Stimulated activated CD8-positive, alpha-beta memory T cell treated with anti-CD3 and anti-CD28 coated beads, Interleukin-4, amount 100 ng/mL, for 1 hour (primary cell): ENCODE results near the gene TRAPPC6A.

Experiments used
- DNase-seq, 2 donors: peaks; one replicate each; pipeline ENCODE4 v3.0.0-alpha.2; 2020; ENCODE audit warnings: low read depth in 2 of 2, low spot score in 1 of 2

TRAPPC6A gene

DNA sequence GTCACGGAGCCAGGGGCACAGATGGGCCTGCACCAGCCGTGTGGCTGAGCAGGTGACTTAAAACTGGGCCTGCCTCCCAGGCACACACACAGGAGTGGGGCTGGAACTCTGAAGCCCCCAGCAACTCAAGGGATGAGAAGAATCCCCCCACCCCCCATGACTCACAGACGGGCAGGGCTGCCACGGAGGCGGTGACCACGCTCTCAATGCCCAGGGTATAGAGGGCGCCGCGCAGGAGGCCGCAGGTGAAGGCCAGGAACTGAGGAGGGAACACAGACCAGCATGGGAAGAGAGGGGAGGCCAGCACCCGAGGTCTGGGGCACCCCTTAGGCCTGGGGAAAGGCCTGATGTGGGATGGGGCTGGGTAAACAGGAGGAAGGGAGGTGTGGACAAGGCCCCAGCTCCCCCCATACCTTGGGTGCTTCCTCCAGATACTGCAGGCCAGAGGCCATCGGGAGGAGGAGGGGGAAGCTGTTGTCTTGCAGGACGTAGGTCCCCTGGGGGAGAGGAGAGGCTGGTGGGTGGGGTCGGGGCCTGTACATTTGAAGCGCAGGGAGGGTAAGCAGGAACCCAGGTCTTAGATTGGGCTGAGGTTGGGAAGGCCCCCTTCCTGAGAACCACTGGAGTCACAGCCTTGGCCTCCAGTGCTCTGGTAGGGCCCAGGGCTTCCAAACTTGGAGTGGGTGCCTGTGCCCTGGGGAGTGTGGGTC is 14.1 kb downstream of the TRAPPC6A start:
- no peak for DNase-seq

DNA sequence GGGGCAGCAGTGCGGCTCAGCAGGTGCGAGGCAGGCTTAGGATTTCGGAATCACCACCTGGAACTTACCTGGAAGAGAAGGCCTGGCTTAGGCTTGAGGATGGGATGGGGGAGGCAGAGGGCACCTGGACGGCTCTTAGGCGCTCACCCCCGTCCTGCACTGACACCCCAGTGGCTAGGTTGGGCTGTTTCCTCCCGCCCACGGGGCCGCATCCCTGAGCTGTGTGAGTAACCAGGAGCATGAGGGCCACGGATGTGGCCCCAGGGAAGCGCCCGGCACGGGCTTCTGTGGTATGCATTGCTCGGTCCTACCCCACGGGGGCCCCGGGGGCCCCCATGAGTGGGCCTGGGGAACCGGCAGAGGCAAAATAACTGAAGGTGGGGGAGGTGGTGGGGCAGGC is 14.9 kb downstream of the TRAPPC6A start:
- no peak for DNase-seq

DNA sequence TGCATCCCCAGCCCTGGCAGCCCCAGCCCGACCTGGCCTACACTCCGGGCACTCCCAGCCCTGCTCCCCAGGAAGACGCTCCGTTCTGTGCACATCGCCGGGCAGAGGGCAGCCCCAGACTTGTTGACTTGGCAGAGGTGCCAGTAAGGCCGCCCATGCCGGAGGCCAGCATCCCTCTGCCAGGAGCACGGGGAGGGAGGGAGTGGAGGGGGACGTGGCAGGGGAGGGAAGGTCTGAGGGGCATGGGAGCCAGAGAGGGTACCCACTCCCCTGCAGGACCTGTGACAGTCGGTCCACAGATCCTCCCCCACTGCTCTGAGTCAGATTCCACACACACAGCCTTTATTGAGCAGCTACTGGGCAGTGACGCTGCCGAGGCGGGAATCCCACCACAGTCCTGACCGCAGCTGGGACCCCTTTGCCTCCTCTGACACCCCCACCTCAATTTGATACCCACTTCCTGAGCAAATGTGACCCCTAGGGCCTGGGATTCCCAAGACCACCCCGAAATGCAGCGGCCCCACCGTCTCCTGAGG is 15.4 kb downstream of the TRAPPC6A start:
- no peak for DNase-seq

DNA sequence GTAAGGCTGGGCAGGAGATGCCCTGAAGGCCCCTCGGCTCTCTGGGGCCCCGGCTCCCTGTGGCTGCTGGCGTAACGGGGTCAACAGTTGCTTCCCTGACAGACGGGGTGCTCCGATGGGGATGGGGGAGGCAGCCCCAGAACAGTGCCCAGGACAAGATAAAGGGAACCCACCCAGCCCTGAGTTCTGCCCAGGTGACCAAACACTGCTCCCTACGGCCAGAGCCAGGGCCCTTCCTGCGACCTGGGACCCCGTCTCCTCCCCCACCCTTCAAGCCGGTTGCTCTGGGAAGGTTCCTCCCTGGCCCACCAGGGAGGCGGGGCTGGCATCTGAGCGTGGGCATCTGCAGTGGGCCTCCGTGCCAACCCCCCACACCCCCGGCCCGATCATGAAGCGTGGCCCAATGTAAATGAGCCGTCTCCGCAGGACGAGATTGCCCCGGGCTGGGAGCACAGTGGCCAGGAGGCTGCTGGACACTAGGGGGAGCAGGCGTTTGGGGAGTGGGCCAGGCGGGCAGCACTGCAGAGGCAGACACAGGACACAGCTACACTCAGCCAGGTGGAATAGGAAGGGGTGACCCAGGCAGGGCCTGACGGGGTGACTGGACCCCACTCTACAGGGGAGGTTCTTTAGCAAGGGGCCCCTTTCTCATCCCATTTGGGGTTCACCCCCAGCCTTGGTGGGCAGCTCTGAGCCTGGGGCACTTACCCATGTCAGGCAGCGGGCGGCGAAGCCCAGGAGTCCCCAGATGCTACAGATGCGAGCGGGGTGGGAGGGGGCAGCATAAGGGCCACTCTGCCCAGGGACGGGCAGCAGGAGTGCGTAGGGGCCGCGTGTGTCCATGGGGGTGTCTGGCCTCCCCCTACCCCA is 16.1 kb downstream of the TRAPPC6A start:
- no peak for DNase-seq

DNA sequence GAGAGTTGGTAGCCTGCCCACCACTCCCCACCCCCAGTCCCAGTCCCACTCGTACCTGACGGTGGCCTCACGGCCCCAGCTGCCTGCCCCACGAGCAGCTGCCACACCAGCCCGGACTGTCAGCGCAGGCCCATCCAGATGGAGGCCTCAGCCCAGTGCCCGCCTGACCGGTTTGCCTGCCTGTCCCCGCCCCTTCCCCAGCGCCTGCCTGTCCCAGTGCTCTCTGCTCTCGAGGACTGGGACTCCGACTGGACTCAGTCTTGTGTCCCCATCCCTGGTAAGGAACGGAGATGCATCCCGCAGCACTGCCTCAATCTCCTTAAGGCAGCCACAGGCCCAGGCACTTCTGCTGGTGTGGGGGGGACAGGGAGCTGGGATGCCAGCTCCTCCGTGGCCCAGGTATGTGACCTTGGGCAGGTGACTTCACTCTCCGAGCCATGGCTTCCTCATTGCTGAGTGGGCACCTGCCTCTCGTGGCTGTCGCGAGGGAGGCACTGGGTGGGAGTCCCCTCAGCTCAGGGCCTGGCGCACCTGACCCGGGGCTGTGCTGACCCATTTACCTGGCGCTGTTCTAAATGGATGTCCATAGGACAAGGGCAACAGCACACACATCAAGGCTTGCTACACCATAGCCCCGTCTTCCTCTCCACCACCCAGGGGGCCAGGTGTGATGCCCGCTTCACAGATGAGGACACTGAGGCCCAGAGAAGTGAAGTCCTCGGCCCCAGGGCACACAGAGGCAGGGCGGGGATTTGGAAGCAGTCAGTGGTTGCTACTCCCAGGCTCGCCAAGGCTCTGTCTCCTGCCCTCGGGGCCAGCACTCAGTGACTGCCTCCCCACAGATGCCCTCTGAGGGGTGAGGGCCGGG is 16.9 kb downstream of the TRAPPC6A start, which contains the start of gene NKPD1:
Gene NKPD1, minus strand, starts transcription at position 113 of the 868 bp plus-strand sequence. CDS start 832 bp downstream, outside the sequence.
- no peak for DNase-seq

DNA sequence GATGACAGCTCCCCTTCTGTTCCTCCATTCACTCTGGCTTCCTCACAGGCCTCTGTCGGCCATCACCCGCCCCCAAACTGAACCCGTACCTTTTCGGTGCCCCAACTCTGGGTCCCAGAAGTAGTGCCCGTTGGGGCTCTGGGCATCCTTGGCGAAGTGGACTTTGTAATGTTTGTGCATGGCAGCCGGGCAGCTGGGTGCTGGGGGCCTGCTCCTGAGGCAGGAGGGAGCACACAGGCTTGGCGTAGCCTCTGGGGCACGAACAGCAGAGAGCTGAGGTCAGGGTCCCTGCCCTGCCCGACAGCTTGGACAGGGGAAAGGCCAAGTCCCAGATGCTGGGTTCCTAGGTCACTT is 18.1 kb downstream of the TRAPPC6A start:
- no peak for DNase-seq

DNA sequence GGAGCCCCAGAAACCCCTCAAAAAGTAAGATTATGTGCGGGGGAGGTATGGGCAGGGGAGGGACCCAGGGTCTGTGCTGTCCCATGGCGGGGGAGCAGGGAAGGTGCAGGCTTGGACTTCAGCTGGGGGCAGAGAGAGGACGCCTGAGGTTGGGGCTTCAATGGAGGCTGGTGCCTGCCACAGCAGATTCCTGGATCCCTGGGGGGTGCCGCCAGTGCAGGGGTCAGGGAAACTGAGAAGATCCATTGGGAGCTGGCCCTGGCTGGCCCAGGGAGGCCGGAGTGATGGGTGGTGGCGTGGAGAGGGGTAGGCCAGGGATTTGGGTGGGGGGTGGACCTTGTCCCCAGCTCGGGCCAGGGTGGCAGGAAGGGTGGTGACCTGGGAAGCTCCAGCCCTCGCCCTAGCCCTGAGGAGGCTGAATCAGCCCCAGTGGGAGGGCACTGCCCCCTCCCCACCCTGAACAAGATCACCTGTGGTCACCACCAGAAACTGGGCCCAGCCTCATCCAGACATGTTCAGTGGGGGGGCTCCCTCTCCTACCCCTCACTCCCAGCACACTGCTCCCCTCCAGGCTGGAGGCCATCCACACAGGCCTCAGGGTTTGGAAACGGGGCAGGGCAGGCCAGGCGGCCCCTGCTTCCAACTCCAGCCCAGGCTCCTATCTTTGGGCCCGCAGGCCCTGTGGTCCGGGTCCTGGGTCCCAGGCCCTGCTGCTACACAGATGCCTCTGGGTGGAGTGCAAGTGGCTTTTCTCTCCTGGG is 18.6 kb downstream of the TRAPPC6A start:
- no peak for DNase-seq

DNA sequence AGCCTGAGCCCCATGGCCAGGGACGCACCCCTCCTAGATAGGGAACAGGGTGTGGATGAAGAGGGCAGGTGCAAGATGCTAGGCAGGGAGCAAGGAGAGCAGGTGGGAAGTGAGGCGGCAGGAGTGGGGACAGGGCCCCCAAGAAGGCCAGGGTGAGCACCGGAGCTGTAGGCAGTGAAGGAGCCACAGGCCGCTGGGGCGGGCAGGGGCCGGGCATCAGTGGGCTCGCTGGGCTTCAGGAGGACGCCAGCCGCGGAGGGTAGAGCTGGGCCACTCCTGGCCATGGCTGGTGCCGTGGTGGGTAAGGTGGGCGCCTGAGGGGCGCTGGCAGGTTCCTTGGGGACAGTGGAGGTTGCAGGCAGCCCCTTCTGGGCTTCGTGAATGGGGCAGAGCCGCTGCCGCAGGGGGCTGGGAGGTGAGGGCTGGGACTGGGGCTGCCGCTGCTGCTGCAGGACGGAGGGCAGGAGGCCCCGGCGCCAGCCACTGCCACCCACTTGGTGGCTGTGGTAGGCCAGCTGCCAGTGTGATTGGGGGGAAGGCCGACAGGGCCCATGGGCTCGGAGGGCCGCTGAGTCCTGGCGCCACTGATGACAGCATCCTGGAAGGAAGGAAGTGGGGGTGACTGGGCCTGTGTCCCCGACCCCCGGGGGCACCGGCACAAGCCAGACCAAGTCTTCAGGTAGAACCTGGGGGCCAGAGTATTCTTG is 19.4 kb downstream of the TRAPPC6A start:
- DNase-seq, result no peak

DNA sequence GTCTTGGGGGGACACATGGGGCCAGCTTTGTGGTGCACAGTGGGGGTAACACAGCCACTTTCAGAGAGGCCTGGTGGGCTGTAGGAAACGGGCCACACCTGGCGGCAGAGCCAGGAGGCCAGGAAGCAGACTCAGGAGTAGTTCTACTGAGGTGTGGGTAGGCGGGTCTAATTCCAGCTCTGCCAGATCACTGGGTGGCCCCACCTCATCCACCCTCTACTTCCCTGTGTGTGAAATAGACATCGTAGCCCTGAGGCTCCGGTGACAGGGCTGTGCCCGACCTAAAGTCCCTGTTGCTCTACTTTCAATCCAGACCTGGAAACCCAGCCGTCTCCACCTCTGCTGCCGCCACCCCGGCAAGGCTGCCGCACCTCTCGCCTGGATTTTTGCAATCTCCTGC is 21.3 kb downstream of the TRAPPC6A start:
- no peak for DNase-seq

DNA sequence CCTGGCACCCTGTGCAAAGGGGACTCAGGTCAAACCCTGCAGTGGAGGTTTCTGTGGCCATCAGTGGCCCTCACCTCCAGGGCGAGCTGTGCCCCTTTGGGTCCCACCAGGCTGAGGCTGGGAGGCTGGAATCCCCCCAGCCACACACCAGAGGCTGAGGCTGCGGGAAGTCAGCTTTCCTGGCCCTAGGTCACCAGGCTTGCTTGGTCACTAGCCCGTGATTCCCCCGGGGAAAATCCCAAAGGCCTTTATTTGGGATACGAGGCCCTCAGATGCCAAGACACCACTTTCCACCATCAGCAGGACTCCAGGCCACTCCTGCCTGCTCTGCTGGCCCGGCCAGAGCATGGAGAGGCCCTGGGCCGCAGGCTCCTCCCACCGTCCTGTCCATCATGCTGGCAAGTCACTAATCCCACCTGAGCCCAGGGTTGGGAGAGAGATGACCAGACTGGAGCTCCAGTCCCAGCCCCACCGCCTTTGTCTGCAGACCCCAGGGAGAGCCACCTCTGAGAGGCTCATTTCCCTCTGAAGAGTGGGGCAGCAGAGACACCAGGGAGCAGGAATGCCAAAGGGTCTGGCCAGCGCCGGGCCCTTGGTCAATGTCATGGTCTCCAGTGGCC is 21.9 kb downstream of the TRAPPC6A start:
- no peak for DNase-seq

DNA sequence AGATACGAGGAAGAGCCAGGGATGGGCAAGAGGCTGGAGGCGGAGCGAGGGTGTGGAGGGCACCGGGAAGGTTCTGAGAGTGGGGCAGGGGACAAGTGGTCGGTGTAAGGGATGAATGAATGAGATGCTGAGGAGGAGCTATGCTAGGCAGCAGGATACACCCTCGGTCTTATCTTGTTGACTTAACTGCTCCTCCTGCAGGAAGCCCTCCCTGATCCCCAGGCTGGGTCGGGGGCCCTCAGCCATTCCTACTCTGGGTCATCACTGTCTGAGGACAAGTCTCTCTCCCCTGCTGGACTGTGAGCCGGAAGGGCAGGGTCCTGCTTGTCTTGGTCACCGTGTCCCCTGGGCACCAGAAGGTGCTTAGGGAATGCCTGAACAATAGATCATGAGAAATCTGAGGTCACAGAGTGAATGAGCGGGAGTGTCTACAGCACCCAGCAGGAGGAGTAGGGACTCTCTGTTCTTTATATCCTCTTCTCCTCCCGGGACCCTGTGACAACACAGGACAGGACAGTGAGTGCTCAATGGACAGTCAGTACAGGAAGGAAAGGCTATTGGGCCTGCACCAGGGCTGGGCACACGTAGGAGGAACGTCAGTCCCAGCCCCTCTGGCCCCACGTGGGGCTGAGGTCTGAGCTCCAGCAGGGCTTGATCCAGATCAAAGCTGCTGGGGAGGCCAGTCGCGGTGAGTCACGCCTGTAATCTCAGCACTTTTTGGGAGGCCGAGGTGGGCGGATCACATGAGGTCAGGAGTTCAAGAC is 23.8 kb downstream of the TRAPPC6A start:
- no peak for DNase-seq

DNA sequence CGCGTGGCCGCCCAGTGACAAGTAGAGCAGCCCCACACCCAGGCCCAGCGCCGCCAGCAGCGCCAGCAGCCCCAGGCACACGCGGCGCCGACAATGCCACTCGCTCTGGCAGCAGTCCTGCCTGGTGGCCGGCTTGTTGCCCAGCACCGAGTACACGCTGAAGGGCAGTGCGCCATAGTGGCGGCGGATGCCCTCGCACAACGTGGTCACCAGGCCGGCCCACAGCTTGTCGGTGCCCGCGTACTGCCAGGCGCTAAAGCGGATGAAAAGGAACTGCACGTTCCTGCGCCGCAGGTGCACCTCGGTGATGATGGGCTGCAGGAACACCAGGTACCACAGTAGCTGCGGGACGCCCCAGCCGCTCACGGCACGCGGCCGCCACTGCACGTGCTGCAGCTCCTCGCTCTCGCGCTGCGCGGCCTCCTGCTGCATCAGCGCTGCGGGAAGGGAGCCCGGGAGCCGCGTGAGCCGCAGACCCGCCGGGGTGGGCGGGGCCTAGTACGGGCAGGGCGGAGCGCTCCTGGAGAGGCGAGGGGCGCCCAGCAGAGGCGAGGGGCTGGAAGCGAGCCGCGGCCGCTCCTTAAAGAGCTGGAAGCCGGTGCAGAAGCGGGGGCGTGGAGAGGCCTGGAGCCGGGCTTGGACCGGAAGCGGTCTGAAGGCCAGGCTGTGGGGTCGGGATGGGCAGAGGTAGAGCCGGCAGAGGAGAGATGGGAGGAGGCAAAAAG is 24.5 kb downstream of the TRAPPC6A start:
- no peak for DNase-seq

DNA sequence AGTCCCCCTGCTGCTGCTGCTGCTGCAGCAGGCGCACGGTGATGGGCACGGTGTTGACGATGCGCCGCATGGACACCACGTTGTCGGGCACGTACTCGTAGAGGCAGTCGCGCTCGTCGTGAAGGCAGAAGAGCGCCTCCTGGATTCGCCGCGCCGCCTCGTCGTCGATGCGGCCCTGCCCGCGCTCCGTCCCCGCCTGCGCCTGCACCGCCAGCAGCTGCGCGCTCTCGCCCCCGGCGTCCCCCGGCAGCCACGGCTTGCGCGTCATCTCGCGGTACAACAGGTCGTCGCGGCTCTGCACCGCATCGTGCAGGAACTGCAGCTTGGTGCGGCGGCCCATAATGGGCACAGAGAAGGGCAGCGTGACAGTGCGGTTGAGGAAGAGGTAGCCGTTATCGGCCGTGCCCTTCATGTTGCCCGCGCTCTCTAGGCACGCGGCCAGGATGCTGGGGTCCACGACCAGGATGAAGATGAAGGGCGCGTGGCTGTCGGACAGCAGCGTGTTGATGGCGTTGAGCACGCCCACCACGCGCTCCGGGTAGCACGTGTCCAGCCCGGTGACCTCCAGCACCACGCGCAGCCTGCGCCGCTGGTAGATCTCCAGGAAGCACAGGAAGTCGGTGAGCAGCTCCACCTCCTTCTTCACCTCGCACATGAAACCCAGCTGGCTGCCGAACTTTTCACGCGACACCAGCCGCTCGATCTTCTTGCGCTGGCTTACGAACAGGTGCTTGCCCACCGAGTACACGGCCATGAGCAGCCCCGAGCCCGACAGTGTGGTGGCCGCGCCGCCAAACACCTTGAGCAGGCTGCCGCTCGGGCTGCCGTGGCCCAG is 25.3 kb downstream of the TRAPPC6A start:
- no peak for DNase-seq

DNA sequence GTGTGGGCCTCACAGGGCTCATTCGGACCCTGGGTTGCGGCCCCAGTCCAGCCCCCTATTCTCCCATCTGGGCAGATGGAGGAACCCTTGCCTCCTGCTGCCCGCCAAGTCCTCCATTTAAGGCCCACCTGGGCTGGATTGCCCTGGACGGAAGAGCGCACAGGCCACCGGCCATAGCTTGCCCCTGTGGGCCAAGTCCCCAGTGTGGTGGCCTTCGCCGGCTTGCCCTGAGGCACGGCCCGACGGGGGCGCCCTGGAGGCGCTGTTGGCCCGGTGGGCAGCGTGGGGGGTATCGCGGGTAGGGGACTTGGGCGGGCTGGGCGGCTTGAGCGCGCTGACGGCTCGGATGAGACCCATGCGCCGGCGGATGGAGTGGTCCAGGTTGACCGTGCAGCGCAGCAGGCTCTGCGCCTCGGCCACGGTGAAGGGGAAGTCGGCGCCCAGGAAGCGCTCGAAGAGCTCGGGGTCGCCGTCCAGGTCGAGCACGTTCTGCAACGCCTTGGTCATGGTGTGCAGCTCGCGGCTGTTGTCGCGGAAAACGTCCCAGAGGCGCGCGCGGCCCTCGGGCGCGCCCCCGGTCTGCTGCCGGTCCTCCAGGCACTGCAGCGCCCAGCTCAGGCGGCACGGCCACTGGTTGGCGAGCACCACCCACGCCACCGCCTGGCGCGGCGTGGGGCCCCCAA is 26.1 kb downstream of the TRAPPC6A start:
- no peak for DNase-seq

DNA sequence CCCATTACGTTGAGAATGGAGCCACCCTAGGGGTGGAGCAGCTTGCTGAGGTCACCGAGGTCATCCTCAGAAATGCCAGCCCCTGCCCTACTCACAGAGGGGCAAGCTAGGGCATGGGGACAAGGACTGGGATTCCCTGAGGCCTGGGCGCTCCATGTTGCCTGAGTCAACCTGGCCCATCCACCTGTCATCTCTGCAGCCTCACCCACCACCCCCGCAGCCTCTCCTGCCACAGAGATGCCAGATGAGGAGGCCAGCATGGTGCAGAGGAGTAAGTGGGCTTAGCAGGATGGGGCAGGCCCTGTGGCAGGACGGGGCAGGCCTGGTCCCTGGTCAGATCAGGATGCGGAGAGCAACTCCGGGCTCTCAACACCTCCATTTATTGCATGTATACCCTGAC is 26.7 kb downstream of the TRAPPC6A start:
- DNase-seq, result no peak

DNA sequence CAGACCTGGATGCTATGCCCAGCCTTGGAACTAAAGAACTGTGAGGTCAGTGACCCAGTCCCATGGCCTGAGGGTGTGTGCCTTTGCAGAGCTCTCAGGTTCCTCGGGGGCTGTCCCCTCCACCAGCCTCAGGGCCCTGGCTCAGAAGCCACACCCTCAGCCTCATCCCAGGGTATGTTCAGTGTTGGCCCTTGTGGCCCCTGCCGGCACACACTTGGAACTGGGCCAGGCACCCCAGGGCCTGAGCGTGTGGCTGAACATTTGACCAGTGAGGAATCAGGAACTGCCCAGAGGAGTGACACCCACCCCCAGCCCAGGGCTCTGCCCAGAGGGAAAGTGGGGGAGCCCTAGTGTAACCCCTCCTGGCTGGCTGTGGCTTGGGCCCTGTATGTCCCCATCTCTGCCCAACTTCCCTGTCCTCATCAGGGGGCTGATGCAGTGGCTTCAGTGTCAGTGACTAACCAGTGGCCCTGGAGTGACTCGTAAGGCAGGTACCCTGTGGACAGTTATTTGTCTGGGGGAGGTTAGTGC is 27.2 kb downstream of the TRAPPC6A start:
- DNase-seq, result no peak
